HG03558 (cell line): ENCODE results near the gene DHRS1.

Experiments
- ATAC-seq: cut with Tn5 transposase; IDR thresholded peaks from one replicate; pipeline ENCODE4 v1.9.1; 2021; ENCODE audit warnings: moderate number of reproducible peaks; ENCODE audit not compliant: unreplicated experiment; ENCODE audit errors: extremely low read depth

DHRS1 gene

GRCh38 chr14:24299255-24300191, at the start of gene DHRS1, which contains the start of gene NOP9:
Gene DHRS1 (minus strand): TSS chr14:24299780. CDS start chr14:24299106, 674 bp downstream.
Gene NOP9 (plus strand): TSS chr14:24299850. CDS start chr14:24299955, 105 bp downstream.
- ATAC-seq = peak; percentile 40

GRCh38 chr14:24348186-24348585, 48.6 kb upstream of the DHRS1 start:
- ATAC-seq = no peak

- ATAC-seq = no peak
These were observed 47.6 kb upstream of the DHRS1 start for GRCh38 chr14:24347134-24347533.

GRCh38 chr14:24343795-24344660, 44.4 kb upstream of the DHRS1 start:
- ATAC-seq = no peak

GRCh38 chr14:24342889-24343288, 43.3 kb upstream of the DHRS1 start:
- no peak for ATAC-seq

GRCh38 chr14:24340606-24341005, 41.0 kb upstream of the DHRS1 start:
- no peak for ATAC-seq

- peak; percentile 68 for ATAC-seq
These were observed 39.9 kb upstream of the DHRS1 start, which contains the start of gene RIPK3 for GRCh38 chr14:24339284-24340151. Gene RIPK3 (minus strand): TSS chr14:24339991. CDS start chr14:24339826, 165 bp downstream.

- no peak for ATAC-seq
These were observed 39.3 kb upstream of the DHRS1 start for GRCh38 chr14:24338843-24339242.

- ATAC-seq = no peak
These were observed 38.2 kb upstream of the DHRS1 start for GRCh38 chr14:24337824-24338175.

GRCh38 chr14:24337144-24337823, 37.7 kb upstream of the DHRS1 start:
- no peak for ATAC-seq

- ATAC-seq = no peak
These were observed 36.0 kb upstream of the DHRS1 start for GRCh38 chr14:24335461-24336171.

- no peak for ATAC-seq
These were observed 35.1 kb upstream of the DHRS1 start, which contains the start of gene ADCY4 for GRCh38 chr14:24334431-24335291. Gene ADCY4 (minus strand): TSS chr14:24335071. CDS start chr14:24334652, 419 bp downstream.

- peak; percentile 54 for ATAC-seq
These were observed 32.9 kb upstream of the DHRS1 start for GRCh38 chr14:24332268-24332993.

- no peak for ATAC-seq
These were observed 32.2 kb upstream of the DHRS1 start for GRCh38 chr14:24331731-24332267.

GRCh38 chr14:24330973-24331674, 31.5 kb upstream of the DHRS1 start:
- no peak for ATAC-seq

GRCh38 chr14:24329736-24330135, 30.2 kb upstream of the DHRS1 start:
- no peak for ATAC-seq
